Endothelial cell of umbilical vein (primary cell): ENCODE results near the gene CD19. TPM values are rescaled to one million over a fixed set of nuclear protein-coding genes. Genes with fewer than 3 reads are reported as not detected.

Experiments
- BruUV-seq: library from RNA; stranded (reverse); fragments of 400-500 nt; replicated peaks from 2 replicates; lab custom pipeline; 2021; lab: Mats Ljungman, UMichigan
- CTCF ChIA-PET: fragments of 300-600, 350-600 bp; sonication (Branson Sonifier 250); formaldehyde crosslinking; loops from one replicate; lab custom pipeline; 2021; ENCODE audit warnings: antibody characterized with exemption, inconsistent platforms; lab: Charles Lee
- POLR2A ChIA-PET: fragments of 300-600, 350-600 bp; sonication (Branson Sonifier 250); formaldehyde crosslinking; loops from one replicate; lab custom pipeline; 2021; ENCODE audit warnings: antibody characterized with exemption, inconsistent platforms; lab: Charles Lee
- DNase-seq: peaks from one replicate; pipeline ENCODE4 v3.0.0-alpha.2; 2011; ENCODE audit warnings: low read depth, low spot score
- FAIRE-seq: peaks from 2 replicates; lab custom pipeline; 2011; peaks lifted over from hg19 to GRCh38; lab: Jason Lieb, UNC
- H2AFZ ChIP-seq: 2 replicates; pipeline ENCODE4 v1.6.0; 2012; ENCODE audit warnings: low read depth, low read length, control low read depth, inconsistent platforms
- H3K27ac ChIP-seq: 2 replicates; pipeline ENCODE4 v1.5.1; 2011; ENCODE audit warnings: low read depth, mild to moderate bottlenecking, control low read depth, low read length, moderate library complexity; ENCODE audit not compliant: insufficient read depth
- H3K27me3 ChIP-seq, 2 experiments: 2 replicates each; pipeline versions ENCODE4 v1.6.0 to v1.6.1; 2011; ENCODE audit warnings: low read length in 2 of 2, mixed read lengths in 1 of 2; ENCODE audit not compliant: control insufficient read depth in 2 of 2, insufficient read depth in 2 of 2
- H3K36me3 ChIP-seq, 2 experiments: 2 replicates in 1 of 2; 3 replicates in 1 of 2; pipeline ENCODE4 v1.5.1; 2011; ENCODE audit warnings: low read length in 2 of 2, mild to moderate bottlenecking in 1 of 2, moderate library complexity in 1 of 2; ENCODE audit not compliant: control insufficient read depth in 2 of 2, insufficient read depth in 2 of 2; ENCODE audit errors: extremely low read depth in 1 of 2
- H3K4me1 ChIP-seq: 3 replicates; pipeline ENCODE4 v1.5.1; 2011; ENCODE audit warnings: mild to moderate bottlenecking, low read length; ENCODE audit not compliant: control insufficient read depth, insufficient read depth; ENCODE audit errors: extremely low read depth
- H3K4me2 ChIP-seq: 2 replicates; pipeline ENCODE4 v1.6.1; 2011; ENCODE audit warnings: low read length, control low read depth, mixed read lengths; ENCODE audit not compliant: insufficient read depth
- H3K4me3 ChIP-seq, 3 experiments: fragments of 200-600 bp in 1 of 3; sonication (generic), shearing (Covaris generic) in 1 of 3; replicated peaks in 1 of 3; 2 replicates each; pipeline ENCODE4 v1.5.1; 2011 to 2016; ENCODE audit warnings: control low read depth in 3 of 3, low read length in 3 of 3, mild to moderate bottlenecking in 2 of 3, inconsistent platforms in 1 of 3, low read depth in 1 of 3, moderate library complexity in 1 of 3; ENCODE audit not compliant: insufficient read depth in 1 of 3
- H3K79me2 ChIP-seq: 2 replicates; pipeline ENCODE4 v1.6.0; 2012; ENCODE audit warnings: low read length, inconsistent platforms; ENCODE audit not compliant: control insufficient read depth, insufficient read depth
- H3K9ac ChIP-seq: replicated peaks from 2 replicates; pipeline ENCODE3; 2011; ENCODE audit warnings: low read length, control low read depth; ENCODE audit not compliant: insufficient read depth; ENCODE audit errors: extremely low read depth
- H3K9me1 ChIP-seq: replicated peaks from 3 replicates; pipeline ENCODE4 v1.6.0; 2011; ENCODE audit warnings: mild to moderate bottlenecking, low read length; ENCODE audit not compliant: control insufficient read depth, insufficient read depth; ENCODE audit errors: extremely low read depth
- H3K9me3 ChIP-seq: replicated peaks from 2 replicates; pipeline ENCODE4 v1.5.1; 2012; ENCODE audit warnings: low read length, inconsistent platforms; ENCODE audit not compliant: control insufficient read depth, insufficient read depth
- H4K20me1 ChIP-seq: replicated peaks from 2 replicates; pipeline ENCODE3; 2011; ENCODE audit warnings: mild to moderate bottlenecking, low read length; ENCODE audit not compliant: control insufficient read depth, insufficient read depth; ENCODE audit errors: extremely low read depth
- FOS ChIP-seq: IDR thresholded peaks from 2 replicates; pipeline ENCODE4 v1.6.1; 2011; ENCODE audit warnings: mild to moderate bottlenecking, low read length, moderate library complexity, borderline replicate concordance; ENCODE audit not compliant: insufficient read depth
- GATA2 ChIP-seq: IDR thresholded peaks from 2 replicates; pipeline ENCODE4 v1.7.0; 2011; ENCODE audit warnings: low read depth, mild to moderate bottlenecking, moderate library complexity, mixed read lengths, low read length; ENCODE audit not compliant: insufficient read length, insufficient read depth
- JUN ChIP-seq: IDR thresholded peaks from 2 replicates; pipeline ENCODE4 v1.6.1; 2011; ENCODE audit warnings: borderline replicate concordance, low read depth; ENCODE audit not compliant: insufficient read length, insufficient read depth
- MYC ChIP-seq: IDR thresholded peaks from one replicate; pipeline ENCODE4 v1.6.1; 2011; ENCODE audit warnings: mild to moderate bottlenecking, low read depth, low read length
- POLR2A ChIP-seq: IDR thresholded peaks from 2 replicates; pipeline ENCODE4 v1.6.1; 2012; ENCODE audit warnings: low read depth, mild to moderate bottlenecking, control low read depth, low read length
- POLR2AphosphoS5 ChIP-seq: IDR thresholded peaks from 2 replicates; pipeline ENCODE4 v1.6.1; 2012; ENCODE audit warnings: low read depth, mild to moderate bottlenecking, control low read depth, low read length, moderate library complexity; ENCODE audit not compliant: insufficient read depth
- dilution Hi-C: fragments of 300-500 bp; cut with MboI; formaldehyde crosslinking; loops from one replicate; pipeline ENCODE4 v1.15.0; 2019; ENCODE audit warnings: low sequenced_read_pairs; ENCODE audit not compliant: extremely low pct_ligation_motif_present
- intact Hi-C: fragments of 100-400 bp; cut with micrococcal nuclease; formaldehyde crosslinking; loops from one replicate; pipeline ENCODE4 v1.10.0; 2022
- polyA plus RNA-seq, 4 experiments: library from polyadenylated mRNA; depleted of rRNA in 3 of 4; stranded (reverse) in 3 of 4; unstranded in 1 of 4; fragments of >200 nt; gene quantifications; 2 replicates each; pipeline versions ENCODE4 v1.2.1 to v1.2.3, GENCODE V29; 2011 to 2012; ENCODE audit warnings: missing spikeins in 1 of 4
- total RNA-seq: library from RNA; stranded (reverse); gene quantifications from 2 replicates; pipeline ENCODE4 v1.2.3, GENCODE V29; 2021
- TF ChIP-seq, protein P1 (sequence below), 2 donors: IDR thresholded peaks; 1 replicate in 1 of 2; 2 replicates in 1 of 2; pipeline ENCODE4 v1.5.1; 2011; ENCODE audit warnings: low read length in 2 of 2, mild to moderate bottlenecking in 2 of 2, moderate library complexity in 2 of 2, control low read depth in 1 of 2, inconsistent platforms in 1 of 2, low read depth in 1 of 2; ENCODE audit not compliant: insufficient read depth in 1 of 2; ENCODE audit errors: extremely low read depth in 1 of 2

CD19 gene
- total and polyA plus RNA-seq, 2 donors (not counting 3 experiments of a cell fraction or from before 2014, with no cell fraction given): 0.06 TPM; not detected in 1

DNA sequence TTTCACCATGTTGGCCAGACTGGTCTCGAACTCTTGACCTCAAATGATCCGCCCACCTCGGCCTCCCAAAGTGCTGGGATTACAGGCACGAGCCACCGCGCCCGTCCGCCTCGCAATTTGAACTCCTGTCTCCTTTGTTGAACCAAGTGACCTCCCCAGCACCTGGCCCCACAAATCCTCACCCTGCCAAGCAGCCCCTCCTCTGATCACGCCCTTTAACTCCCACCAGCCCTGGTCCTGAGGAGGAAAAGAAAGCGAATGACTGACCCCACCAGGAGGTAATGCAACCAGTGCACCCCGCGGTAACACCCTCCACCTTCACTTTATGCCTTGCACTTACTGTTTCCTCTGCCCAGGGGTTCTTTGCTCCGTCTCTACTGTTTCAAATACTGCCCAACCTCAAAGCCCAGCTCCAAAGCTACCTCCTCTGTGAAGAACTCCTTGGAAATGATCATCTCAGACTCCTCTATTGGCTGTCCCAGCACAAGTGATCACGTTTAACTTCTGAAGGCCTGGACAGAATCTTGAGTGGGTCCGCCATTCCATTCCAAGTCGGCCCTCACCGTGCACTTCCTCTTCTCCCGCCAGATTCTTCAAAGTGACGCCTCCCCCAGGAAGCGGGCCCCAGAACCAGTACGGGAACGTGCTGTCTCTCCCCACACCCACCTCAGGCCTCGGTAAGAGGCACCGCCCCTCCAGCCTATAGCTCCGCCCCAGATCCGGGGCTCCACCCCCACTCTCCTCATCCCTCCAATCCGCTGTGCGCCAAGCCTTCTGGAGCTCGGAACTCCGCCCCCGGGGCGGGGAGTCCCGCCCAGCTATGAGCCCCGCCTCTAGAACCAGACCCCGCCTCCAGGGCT lies 4.4 kb downstream of the CD19 start:
- H3K9me1 ChIP-seq: no peaks in the 10 kb centered on the region
- peak; percentile 94 for FAIRE-seq

More for the DNA sequence above, 4.4 kb downstream of the CD19 start:
- ChIA-PET CTCF (interaction anchor here (0.6 to 1.3 kb wide), 6 partner anchors 9 to 37 kb away, joined by 3 to 18 read pairs (median 3); partner anchors contain the start of gene RABEP2), POLR2A (interaction anchor here (0.5 to 1.1 kb wide), 3 partner anchors 52 to 83 kb away, joined by 3 to 8 read pairs (median 4); no protein-coding TSS in a partner anchor)
- Histone ChIP-seq H4K20me1 (no peaks in the 10 kb centered on the region), H3K27ac (no peak overlapping the region), H2AFZ (peak overlapping the region; percentile 67), H3K79me2 (no peaks in the 10 kb centered on the region), H3K4me1 (no peaks in the 10 kb centered on the region), H3K9ac (no peak overlapping the region), H3K27me3 (no peaks in the 10 kb centered on the region), H3K9me3 (no peaks in the 10 kb centered on the region), H3K4me2 (peak overlapping the region; percentile 13), H3K4me3 (peak overlapping the region in 1 of 3 experiments; percentile 12), H3K36me3 (no peaks in the 10 kb centered on the region)
- TF ChIP-seq FOS: no peak
- TF ChIP-seq, protein P1, sequence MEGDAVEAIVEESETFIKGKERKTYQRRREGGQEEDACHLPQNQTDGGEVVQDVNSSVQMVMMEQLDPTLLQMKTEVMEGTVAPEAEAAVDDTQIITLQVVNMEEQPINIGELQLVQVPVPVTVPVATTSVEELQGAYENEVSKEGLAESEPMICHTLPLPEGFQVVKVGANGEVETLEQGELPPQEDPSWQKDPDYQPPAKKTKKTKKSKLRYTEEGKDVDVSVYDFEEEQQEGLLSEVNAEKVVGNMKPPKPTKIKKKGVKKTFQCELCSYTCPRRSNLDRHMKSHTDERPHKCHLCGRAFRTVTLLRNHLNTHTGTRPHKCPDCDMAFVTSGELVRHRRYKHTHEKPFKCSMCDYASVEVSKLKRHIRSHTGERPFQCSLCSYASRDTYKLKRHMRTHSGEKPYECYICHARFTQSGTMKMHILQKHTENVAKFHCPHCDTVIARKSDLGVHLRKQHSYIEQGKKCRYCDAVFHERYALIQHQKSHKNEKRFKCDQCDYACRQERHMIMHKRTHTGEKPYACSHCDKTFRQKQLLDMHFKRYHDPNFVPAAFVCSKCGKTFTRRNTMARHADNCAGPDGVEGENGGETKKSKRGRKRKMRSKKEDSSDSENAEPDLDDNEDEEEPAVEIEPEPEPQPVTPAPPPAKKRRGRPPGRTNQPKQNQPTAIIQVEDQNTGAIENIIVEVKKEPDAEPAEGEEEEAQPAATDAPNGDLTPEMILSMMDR (IDR thresholded peaks at IDR 0.05; ENCODE audit: extremely low read depth in 1 of 2, insufficient read depth in 1 of 2, low read depth in 1 of 2, low read length in 2 of 2): no peak
- no peak for TF ChIP-seq MYC
- no peak for TF ChIP-seq GATA2
- TF ChIP-seq JUN: no peak
- TF ChIP-seq POLR2AphosphoS5: no peak
- no peak for TF ChIP-seq POLR2A
- peak; percentile 85 for DNase-seq
- BruUV-seq: no TSS peak
- intact Hi-C loops (loop anchor here (1.0 to 2.0 kb wide), 3 partner anchors 9 to 15 kb away; partner anchors contain the start of genes NFATC2IP and RABEP2), dilution Hi-C loops (no loop called here)
